HG03108 (cell line): Measurements from ENCODE around the gene BCL6.
A peak's percentile ranks its signal among the peaks of the same experiment; 100 is the strongest.

Source experiments
- ATAC-seq: cut with Tn5 transposase; IDR thresholded peaks from one replicate; pipeline ENCODE4 v1.9.1; 2021; ENCODE audit warnings: moderate library complexity; ENCODE audit not compliant: unreplicated experiment

The BCL6 gene

DNA sequence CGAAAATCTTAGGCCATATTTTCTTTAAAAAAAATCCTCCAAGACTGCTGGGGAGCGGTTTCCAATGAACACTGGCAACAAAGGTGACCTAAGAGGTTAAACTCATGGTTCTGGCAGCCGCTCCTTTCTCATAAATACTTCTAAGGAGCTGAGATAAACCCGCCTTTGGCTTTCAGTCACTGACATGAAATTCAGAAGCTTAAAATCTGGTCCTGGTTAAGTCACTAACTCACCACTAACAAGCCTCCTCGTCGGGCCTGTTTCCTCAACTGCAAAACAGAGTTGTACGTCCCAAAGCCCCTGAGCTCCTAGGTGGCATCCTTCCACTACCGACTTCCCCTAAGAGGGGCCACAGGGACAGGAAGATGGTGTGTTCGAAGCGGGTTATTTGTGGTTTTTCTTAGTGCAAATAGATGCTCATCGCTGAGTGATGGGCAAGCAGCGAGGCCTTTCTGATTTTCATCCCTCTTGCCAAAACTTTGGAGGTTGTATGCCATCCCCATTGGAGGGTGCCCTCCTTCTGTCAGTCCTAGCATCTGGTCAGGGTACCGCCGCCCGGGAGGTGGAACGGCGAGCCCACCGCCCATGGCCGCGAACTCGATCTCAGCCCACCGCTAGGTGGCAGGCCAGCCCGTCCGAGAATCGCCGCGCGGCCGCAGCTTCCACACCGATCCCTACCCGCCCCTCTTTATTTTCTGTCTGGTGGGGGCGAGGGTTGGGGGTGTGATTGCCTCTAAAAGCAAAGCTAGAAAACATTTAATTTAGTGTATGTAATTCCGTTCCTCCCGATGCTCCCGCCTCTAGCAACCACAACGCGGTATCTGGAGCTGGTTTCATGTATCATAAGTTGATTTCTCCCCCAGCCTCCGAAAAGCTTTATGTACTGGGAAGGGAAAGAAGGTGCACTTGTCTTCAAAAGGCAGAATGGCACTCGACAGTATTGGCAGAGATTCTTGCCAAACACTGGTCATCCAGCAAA is 4.6 kb downstream of the BCL6 start:
- no peak for ATAC-seq

- ATAC-seq = peak; percentile 38
These were observed 5.5 kb downstream of the BCL6 start for GRCh38 chr3:187739561-187740332.

- ATAC-seq = no peak
These were observed 6.1 kb downstream of the BCL6 start for GRCh38 chr3:187739094-187739560.

DNA sequence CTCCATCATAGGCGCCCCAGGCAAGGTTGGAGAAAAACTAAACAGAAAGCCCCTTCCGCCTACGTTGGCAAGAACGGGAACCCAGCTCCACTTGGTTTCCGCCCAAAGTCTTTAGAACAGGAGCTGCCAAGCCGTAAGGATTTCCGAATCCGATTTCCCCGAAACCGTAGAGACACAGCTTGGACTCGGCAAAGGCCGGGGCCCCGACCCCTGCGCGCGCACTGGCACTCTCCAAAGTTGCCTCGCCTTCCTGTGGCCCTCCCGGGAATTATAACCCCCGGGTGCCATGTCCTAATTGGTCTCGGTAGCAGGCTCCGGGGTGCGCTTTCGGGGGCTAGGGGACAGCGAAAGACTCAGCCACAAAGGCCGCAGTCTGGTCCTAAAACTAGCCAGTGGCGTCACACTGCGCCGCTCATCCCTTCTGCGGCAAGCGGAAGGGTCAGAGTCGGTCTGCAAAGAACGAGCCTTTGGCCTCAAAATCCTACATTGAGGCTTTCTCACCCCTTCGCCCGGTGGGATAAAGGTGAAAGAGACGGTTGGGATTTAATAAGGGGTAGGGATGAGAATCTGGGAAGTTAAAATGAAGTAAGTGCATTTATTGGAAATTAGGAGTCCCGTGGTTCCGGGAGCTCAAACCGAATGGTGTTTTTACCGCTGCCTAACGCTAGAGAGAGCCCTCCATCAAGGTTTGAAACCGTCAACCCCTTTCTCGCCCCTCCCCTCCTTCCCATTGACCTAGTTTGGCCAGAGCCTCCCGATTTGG is 6.8 kb downstream of the BCL6 start:
- peak; percentile 45 for ATAC-seq

DNA sequence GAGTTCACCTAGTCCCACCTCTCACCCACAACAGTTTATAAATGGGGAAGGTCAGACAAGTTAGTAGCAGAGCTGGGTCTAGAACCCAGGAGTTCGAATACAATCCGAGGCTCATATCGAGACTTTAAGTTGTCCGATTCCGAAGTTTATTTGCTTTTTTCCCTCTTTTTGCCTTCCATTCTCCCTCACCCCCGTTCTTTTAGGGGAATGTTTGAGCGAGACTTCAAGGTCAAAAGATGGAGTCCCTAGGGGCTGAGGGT is 7.3 kb downstream of the BCL6 start:
- ATAC-seq = no peak

DNA sequence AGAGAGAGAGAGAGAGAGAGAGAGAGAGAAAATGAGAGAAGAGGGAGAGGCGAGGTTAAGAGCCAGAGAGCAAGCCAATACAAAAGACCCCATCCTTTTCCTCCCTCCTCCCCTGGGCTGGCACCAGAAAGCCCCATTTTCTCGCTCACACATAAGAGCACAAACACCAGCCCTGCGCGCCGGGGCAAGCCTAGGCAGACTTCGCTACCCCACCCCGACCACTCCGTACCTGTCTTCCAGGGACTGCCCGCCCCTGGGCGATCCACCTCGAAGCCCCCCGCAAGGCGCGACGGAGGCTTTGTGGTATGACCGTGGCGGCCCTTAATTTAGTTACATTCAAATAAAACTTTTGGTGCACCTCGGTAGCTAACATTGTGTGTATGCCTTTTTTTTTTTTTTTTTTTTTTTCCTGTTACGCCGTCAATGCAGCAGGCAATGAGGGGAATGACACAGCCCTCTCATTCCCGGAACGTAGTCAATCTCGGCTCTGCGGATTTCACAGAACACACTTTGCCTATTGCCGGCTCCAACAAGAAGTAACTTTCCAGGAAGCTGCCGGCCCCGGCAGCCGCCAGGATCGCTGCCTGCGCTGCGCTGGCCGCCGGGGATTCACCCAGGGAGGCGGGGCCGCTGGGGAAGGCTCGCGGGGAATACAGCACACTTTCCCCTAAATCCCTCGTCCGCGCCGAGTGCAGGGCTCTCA is 7.7 kb downstream of the BCL6 start:
- ATAC-seq = no peak

DNA sequence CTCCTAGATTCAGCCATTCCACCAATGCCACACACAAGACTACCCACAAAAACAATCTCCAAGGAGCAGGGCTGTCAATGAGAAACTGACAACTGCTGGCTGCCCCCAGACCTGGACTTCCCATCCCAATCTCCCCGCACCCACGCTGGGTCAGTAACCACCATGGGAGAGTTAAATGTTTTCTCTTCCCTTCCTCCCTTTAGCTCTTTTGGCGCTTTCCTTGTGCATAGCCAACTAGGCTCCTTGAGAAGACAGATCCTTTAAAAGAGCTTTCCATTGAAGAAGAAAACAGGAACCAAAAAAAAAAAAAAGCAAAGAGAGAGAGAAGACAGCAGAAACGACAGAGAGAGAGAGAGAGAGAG is 8.3 kb downstream of the BCL6 start:
- no peak for ATAC-seq

DNA sequence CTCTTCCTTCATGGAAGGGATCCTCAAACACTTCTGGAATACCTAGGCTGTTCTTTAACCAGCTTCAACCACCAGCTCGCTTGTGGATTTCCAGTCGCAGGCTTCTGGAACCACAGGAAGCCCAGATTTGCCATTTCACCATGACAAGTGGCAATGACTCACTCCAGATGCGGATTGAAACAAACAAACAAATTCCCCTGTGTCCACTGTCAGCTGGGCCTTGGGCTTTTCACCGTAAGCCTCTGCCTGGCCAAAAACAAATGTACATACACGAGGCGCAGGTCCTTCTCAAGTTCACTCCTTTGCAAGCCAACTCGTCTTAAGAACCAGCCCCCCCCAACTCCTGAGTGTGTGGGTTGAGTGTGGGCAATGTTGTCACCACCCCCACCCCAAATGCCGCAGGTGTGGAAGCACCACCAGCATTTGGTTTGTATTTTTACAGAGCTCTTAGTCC is 8.8 kb downstream of the BCL6 start:
- ATAC-seq = no peak

GRCh38 chr3:187735837-187736236 is 9.4 kb downstream of the BCL6 start:
- ATAC-seq = no peak

GRCh38 chr3:187735383-187735782 is 9.9 kb downstream of the BCL6 start:
- ATAC-seq = no peak

DNA sequence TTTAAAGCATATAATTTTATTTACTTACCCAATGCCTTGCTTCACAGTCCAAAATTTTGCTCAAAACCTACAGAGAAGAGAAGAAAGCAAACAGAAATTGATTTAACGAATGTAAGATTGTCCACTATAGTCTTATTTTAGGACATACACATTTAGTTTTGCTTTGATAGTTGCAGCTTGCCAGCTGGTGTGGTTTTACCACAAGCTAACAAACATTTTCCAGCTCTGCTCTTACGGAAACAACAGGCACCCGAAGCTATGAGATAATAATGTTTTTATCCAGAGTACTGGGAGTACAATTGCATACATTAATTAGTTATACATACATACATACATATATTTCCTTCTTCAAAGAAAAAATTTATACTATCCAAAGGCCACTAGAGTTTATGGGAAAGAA is 10.4 kb downstream of the BCL6 start:
- no peak for ATAC-seq

GRCh38 chr3:187733371-187733770 is 11.9 kb downstream of the BCL6 start:
- no peak for ATAC-seq

DNA sequence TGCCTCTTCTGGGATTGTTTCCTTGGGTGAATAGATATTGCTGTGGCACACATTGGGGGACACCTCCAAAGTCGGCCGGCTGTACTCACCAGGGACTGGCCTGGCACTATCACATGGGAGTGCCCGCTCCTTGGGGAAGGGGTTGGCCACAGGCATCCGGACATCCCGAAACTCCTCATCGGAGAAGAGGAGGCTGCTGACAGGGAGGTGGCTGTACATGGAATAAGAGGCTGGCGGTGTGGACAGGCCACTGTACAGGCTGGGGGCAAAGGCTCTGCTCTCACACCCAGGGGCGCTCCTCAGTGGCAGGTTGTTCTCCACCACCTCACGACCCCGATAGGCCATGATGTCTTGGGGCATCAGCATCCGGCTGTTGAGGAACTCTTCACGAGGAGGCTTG is 15.7 kb downstream of the BCL6 start:
- ATAC-seq = no peak

DNA sequence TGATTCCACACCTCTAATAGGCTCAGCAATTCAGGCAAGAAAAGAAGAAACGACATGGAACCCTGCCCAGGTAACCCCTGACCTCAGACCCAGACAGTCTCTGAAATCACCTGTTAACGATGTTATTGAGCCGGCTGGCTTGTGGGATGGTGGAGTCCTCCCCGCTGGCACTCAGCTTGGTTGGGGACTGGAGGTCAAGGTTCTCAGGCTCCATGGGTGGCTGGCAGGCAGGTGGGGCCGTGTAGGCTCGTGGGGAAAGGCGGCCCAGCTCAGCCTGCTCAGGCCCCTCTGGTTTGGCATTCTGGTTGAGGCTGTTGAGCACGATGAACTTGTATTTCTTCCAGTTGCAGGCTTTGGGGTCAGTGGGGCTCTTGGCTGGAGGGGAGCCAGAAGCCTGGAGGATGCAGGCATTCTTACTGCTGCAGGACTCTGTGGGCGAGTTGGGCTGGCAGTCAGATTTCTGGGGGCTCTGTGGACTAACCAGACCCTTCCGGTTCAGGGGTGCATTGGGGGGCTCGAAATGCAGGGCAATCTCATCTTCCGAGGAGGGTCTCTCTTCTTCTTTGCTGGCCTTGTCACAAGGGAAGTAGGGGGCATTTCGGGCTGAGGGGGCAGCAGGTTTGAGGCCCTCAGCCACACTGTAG is 16.2 kb downstream of the BCL6 start:
- no peak for ATAC-seq

DNA sequence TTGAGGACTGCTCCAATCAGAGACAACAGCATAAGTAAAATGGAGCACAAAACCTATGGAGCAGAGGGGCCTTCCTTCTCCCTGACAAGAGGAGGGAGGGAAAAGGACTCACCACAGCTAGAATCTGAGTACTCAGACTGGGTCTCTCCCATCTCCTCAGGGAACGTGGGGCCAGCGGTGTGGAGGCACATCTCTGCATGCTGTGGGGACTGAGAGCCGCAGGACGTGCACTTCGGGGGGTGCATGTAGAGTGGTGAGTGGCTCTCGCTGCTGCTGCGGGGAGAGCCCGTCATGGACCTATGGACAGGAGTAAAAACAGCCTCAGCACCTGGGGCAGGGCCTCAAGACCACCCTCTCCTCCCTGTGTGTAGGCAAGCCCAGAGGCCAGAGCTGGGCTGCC is 17.0 kb downstream of the BCL6 start:
- ATAC-seq = no peak

GRCh38 chr3:187726564-187726963 is 18.7 kb downstream of the BCL6 start:
- no peak for ATAC-seq

- ATAC-seq = no peak
These were observed 19.5 kb downstream of the BCL6 start for GRCh38 chr3:187725653-187726370.

DNA sequence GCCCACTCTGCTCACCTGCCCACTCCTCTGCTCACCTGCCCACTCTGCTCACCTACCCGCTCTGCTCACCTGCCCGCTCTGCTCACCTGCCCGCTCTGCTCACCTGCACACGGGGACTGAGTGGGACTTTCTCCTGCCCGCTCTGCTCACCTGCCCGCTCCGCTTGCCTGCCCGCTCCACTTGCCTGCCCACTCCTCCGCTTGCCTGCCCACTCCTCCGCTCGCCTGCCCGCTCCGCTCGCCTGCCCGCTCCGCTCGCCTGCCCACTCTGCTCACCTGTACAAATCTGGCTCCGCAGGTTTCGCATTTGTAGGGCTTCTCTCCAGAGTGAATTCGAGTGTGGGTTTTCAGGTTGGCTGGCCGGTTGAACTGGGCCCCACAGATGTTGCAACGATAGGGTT is 20.0 kb downstream of the BCL6 start:
- no peak for ATAC-seq

GRCh38 chr3:187722206-187722612 is 23.1 kb downstream of the BCL6 start:
- no peak for ATAC-seq

- no peak for ATAC-seq
These were observed 24.2 kb downstream of the BCL6 start for GRCh38 chr3:187721055-187721454.
